HCT116 (cell line): ENCODE measurements around the gene SUSD6. TPM values are rescaled to one million over a fixed set of nuclear protein-coding genes. Genes with fewer than 3 reads are reported as not detected.

ENCODE experiments used
- ATAC-seq: fragments of 200-7000 bp; cut with Tn5 transposase; 2 replicates; pipeline ENCODE4 v1.9.1; 2020; ENCODE audit warnings: mild to moderate bottlenecking, moderate library complexity
- BruUV-seq: library from RNA; stranded (reverse); fragments of 400-500 nt; replicated peaks from 2 replicates; lab custom pipeline; 2021; lab: Mats Ljungman, UMichigan
- CTCF ChIA-PET: fragments of 300-600 bp; sonication (Branson Sonifier 250); formaldehyde crosslinking; loops from one replicate; lab custom pipeline; 2021; ENCODE audit warnings: antibody characterized with exemption; lab: Charles Lee
- POLR2A ChIA-PET: fragments of 300-600, 350-600 bp; sonication (Branson Sonifier 250); formaldehyde crosslinking; loops from one replicate; lab custom pipeline; 2021; ENCODE audit warnings: antibody characterized with exemption; lab: Charles Lee
- RAD21 ChIA-PET, 2 experiments: fragments of 300-600 bp; sonication (Branson Sonifier 250); formaldehyde crosslinking; loops; one replicate each; lab custom pipeline; 2023; ENCODE audit warnings: low total read pairs in 2 of 2; ENCODE audit not compliant: uncharacterized antibody in 2 of 2, unreplicated experiment in 2 of 2, low non-redundant PET in 1 of 2; lab: Charles Lee
- DNase-seq: peaks from one replicate; pipeline ENCODE4 v3.0.0-alpha.2; 2010; ENCODE audit warnings: low read depth, low spot score
- H2AFZ ChIP-seq: fragments of 200-600 bp; shearing (Covaris generic), sonication (generic); 2 replicates; pipeline ENCODE4 v1.6.1; 2017; ENCODE audit warnings: low read depth, mixed run types, mixed read lengths, antibody characterized with exemption, low read length; ENCODE audit not compliant: poor library complexity, severe bottlenecking
- H3K27ac ChIP-seq: 2 replicates; pipeline ENCODE4 v1.5.1; 2012; ENCODE audit warnings: low read depth, low read length
- H3K27me3 ChIP-seq: fragments of 200-600 bp; sonication (generic); 2 replicates; pipeline ENCODE4 v1.6.1; 2016; ENCODE audit warnings: mixed run types, low read length, mixed read lengths; ENCODE audit not compliant: insufficient read depth
- H3K36me3 ChIP-seq, 2 experiments: fragments of 200-500 bp in 1 of 2; fragments of 200-600 bp in 1 of 2; sonication (Bioruptor generic) in 1 of 2; sonication (generic) in 1 of 2; 2 replicates each; pipeline versions ENCODE4 v1.5.1 to v1.6.1; 2014 to 2016; ENCODE audit warnings: low read length in 2 of 2, inconsistent platforms in 1 of 2, mixed read lengths in 1 of 2, mixed run types in 1 of 2; ENCODE audit not compliant: insufficient read depth in 2 of 2, control insufficient read depth in 1 of 2
- H3K4me1 ChIP-seq, 2 experiments: fragments of 200-600 bp in 1 of 2; sonication (generic) in 1 of 2; 2 replicates each; pipeline versions ENCODE4 v1.5.1 to v1.6.1; 2012 to 2017; ENCODE audit warnings: low read length in 2 of 2, inconsistent platforms in 1 of 2, mild to moderate bottlenecking in 1 of 2, mixed read lengths in 1 of 2, mixed run types in 1 of 2, moderate library complexity in 1 of 2; ENCODE audit not compliant: insufficient read depth in 2 of 2, control insufficient read depth in 1 of 2
- H3K4me2 ChIP-seq: fragments of 200-600 bp; sonication (generic); 2 replicates; pipeline ENCODE4 v1.6.1; 2017; ENCODE audit warnings: mixed run types, low read length, mixed read lengths
- H3K4me3 ChIP-seq, 2 experiments: fragments of 200-600 bp in 1 of 2; sonication (generic) in 1 of 2; replicated peaks in 1 of 2; 2 replicates each; pipeline ENCODE4 v1.5.1; 2011 to 2016; ENCODE audit warnings: low read length in 2 of 2, control low read depth in 1 of 2, low read depth in 1 of 2, mild to moderate bottlenecking in 1 of 2, mixed read lengths in 1 of 2, mixed run types in 1 of 2
- H3K79me2 ChIP-seq: fragments of 200-600 bp; sonication (generic); 2 replicates; pipeline ENCODE4 v1.6.1; 2017; ENCODE audit warnings: mild to moderate bottlenecking, mixed run types, low read length, moderate library complexity, mixed read lengths; ENCODE audit not compliant: insufficient read depth
- H3K9ac ChIP-seq: fragments of 200-600 bp; sonication (generic); 2 replicates; pipeline ENCODE4 v1.6.1; 2016; ENCODE audit warnings: low read length, mixed read lengths
- H3K9me2 ChIP-seq: fragments of 200-600 bp; sonication (generic), shearing (Covaris generic); 2 replicates; pipeline ENCODE4 v1.6.1; 2017; ENCODE audit warnings: mixed run types, mild to moderate bottlenecking, moderate library complexity; ENCODE audit not compliant: insufficient read depth
- H3K9me3 ChIP-seq, 2 experiments: fragments of 200-500 bp in 1 of 2; fragments of 200-600 bp in 1 of 2; sonication (Bioruptor generic) in 1 of 2; sonication (generic) in 1 of 2; 2 replicates each; pipeline ENCODE4 v1.6.1; 2014 to 2017; ENCODE audit warnings: low read length in 2 of 2, mixed read lengths in 2 of 2, inconsistent platforms in 1 of 2, low read depth in 1 of 2, mild to moderate bottlenecking in 1 of 2, mixed run types in 1 of 2, moderate library complexity in 1 of 2; ENCODE audit not compliant: control insufficient read depth in 1 of 2, insufficient read depth in 1 of 2
- H4K20me1 ChIP-seq: fragments of 200-600 bp; sonication (generic), shearing (Covaris generic); 2 replicates; pipeline ENCODE4 v1.6.1; 2017; ENCODE audit warnings: mixed run types, mild to moderate bottlenecking, moderate library complexity; ENCODE audit not compliant: insufficient read depth
- CEBPB ChIP-seq: IDR thresholded peaks from 2 replicates; pipeline ENCODE4 v1.6.1; 2012; ENCODE audit warnings: low read depth
- CTCF ChIP-seq, 3 experiments: fragments of 200-600 bp in 1 of 3; sonication (generic) in 1 of 3; IDR thresholded peaks in 2 of 3; conservative IDR thresholded peaks in 1 of 3; 2 replicates each; pipeline ENCODE4 v1.5.1; 2012 to 2017; ENCODE audit warnings: low read depth in 2 of 3, low read length in 2 of 3, antibody characterized with exemption in 1 of 3, borderline replicate concordance in 1 of 3, control low read depth in 1 of 3, mild to moderate bottlenecking in 1 of 3, mixed read lengths in 1 of 3, mixed run types in 1 of 3, moderate library complexity in 1 of 3; ENCODE audit not compliant: insufficient read depth in 1 of 3
- EZH2 ChIP-seq: fragments of 200-600 bp; sonication (generic); IDR thresholded peaks from 2 replicates; pipeline ENCODE4 v1.6.1; 2017; ENCODE audit warnings: antibody characterized with exemption, mixed run types
- EZH2phosphoT487 ChIP-seq: fragments of 200-600 bp; IDR thresholded peaks from 2 replicates; pipeline ENCODE4 v1.6.1; 2018; ENCODE audit warnings: antibody characterized with exemption, borderline replicate concordance
- FOSL1 ChIP-seq: IDR thresholded peaks from 2 replicates; pipeline ENCODE4 v1.6.1; 2012; ENCODE audit warnings: low read depth
- JUND ChIP-seq: IDR thresholded peaks from 2 replicates; pipeline ENCODE4 v1.6.1; 2012
- POLR2A ChIP-seq: IDR thresholded peaks from 2 replicates; pipeline ENCODE4 v1.7.0; 2011; ENCODE audit warnings: borderline replicate concordance; ENCODE audit not compliant: insufficient read depth, insufficient read length; ENCODE audit errors: extremely low read depth
- POLR2AphosphoS5 ChIP-seq: IDR thresholded peaks from 2 replicates; pipeline ENCODE4 v1.6.1; 2011; ENCODE audit warnings: mild to moderate bottlenecking, low read depth, low read length, moderate library complexity
- RAD21 ChIP-seq: IDR thresholded peaks from 2 replicates; pipeline ENCODE4 v1.6.1; 2012; ENCODE audit warnings: low read depth, mild to moderate bottlenecking
- REST ChIP-seq: IDR thresholded peaks from 2 replicates; pipeline ENCODE4 v1.6.1; 2012; ENCODE audit warnings: low read depth
- SIN3A ChIP-seq: IDR thresholded peaks from 2 replicates; pipeline ENCODE4 v1.6.1; 2012; ENCODE audit warnings: low read depth
- SP1 ChIP-seq: IDR thresholded peaks from 2 replicates; pipeline ENCODE4 v1.6.1; 2012; ENCODE audit warnings: low read depth
- TCF7L2 ChIP-seq: IDR thresholded peaks from 2 replicates; pipeline ENCODE4 v1.7.0; 2011; ENCODE audit warnings: borderline replicate concordance, inconsistent platforms; ENCODE audit not compliant: insufficient read depth, insufficient read length; ENCODE audit errors: extremely low read depth
- YY1 ChIP-seq: IDR thresholded peaks from 2 replicates; pipeline ENCODE4 v1.6.1; 2011; ENCODE audit warnings: low read length, low read depth, moderate library complexity, mild to moderate bottlenecking; ENCODE audit not compliant: insufficient replicate concordance; ENCODE audit errors: extremely low read depth
- ZBTB33 ChIP-seq: IDR thresholded peaks from 2 replicates; pipeline ENCODE4 v1.6.1; 2011; ENCODE audit warnings: mild to moderate bottlenecking, low read length, moderate library complexity; ENCODE audit not compliant: insufficient replicate concordance; ENCODE audit errors: extremely low read depth
- ZNF274 ChIP-seq: fragments of 200-500 bp; sonication (Bioruptor generic); IDR thresholded peaks from 2 replicates; pipeline ENCODE4 v1.6.1; 2014; ENCODE audit warnings: mild to moderate bottlenecking, low read depth, low read length, inconsistent platforms
- intact Hi-C: fragments of 100-400 bp; cut with micrococcal nuclease; formaldehyde crosslinking; loops from 2 replicates; pipeline ENCODE4 v1.10.0; 2022
- total RNA-seq: library from RNA; stranded (reverse); gene quantifications from one replicate; pipeline ENCODE4 v1.2.1, GENCODE V29; 2021; ENCODE audit not compliant: unreplicated experiment

The SUSD6 gene
- total RNA-seq, 1 experiment from 2014 or later = 6.4 TPM

GRCh38 chr14:69719501-69719951 lies 108.1 kb downstream of the SUSD6 start:
- no peak overlapping the region for H3K4me3 ChIP-seq
- peaks cover 2 to 7% of the 10 kb centered on the region in 2 experiments; a peak in 2 of 4 replicates for H3K4me1 ChIP-seq
- ChIA-PET CTCF (no interaction called here), RAD21 (no interaction called here), POLR2A (interaction anchor here (1.0 kb wide), 1 partner anchor 57 kb away, joined by 3 read pairs; no protein-coding TSS in a partner anchor)
- H3K27me3 ChIP-seq = no peaks in the 10 kb centered on the region
- no peak overlapping the region for H3K4me2 ChIP-seq
- no peak for TF ChIP-seq JUND
- TF ChIP-seq RAD21 = no peak
- TF ChIP-seq TCF7L2 = no peak
- no peak for TF ChIP-seq EZH2phosphoT487
- no peak for TF ChIP-seq POLR2AphosphoS5
- TF ChIP-seq REST = no peak
- no peak for TF ChIP-seq EZH2
- TF ChIP-seq YY1 = no peak
- no peak for TF ChIP-seq SIN3A
- no peak for TF ChIP-seq ZNF274
- TF ChIP-seq POLR2A = no peak
- TF ChIP-seq SP1 = no peak
- no peak for TF ChIP-seq CEBPB
- no peak for TF ChIP-seq ZBTB33
- TF ChIP-seq CTCF (IDR thresholded peaks at IDR 0.05 in 2 of 3, conservative IDR thresholded peaks at IDR 0.05 in 1 of 3; ENCODE audit: borderline replicate concordance in 1 of 3, insufficient read depth in 1 of 3, low read depth in 2 of 3, low read length in 2 of 3) = no peak
- TF ChIP-seq FOSL1 = no peak
- no peaks in the 10 kb centered on the region for H3K36me3 ChIP-seq
- H2AFZ ChIP-seq = no peak overlapping the region
- H3K79me2 ChIP-seq = no peaks in the 10 kb centered on the region
- H3K9me2 ChIP-seq = no peaks in the 10 kb centered on the region
- DNase-seq = no peak
- no peaks in the 10 kb centered on the region for H4K20me1 ChIP-seq
- intact Hi-C loops = no loop called here
- no peaks in the 10 kb centered on the region for H3K9me3 ChIP-seq
- no peak overlapping the region for H3K27ac ChIP-seq
- ATAC-seq = no peak
- H3K9ac ChIP-seq = no peak overlapping the region
- no TSS peak for BruUV-seq
